CD4-positive, alpha-beta T cell (primary cell): ENCODE results near the gene PCED1B. TPM values are rescaled to one million over a fixed set of nuclear protein-coding genes. Genes with fewer than 3 reads are reported as not detected.

Experiments used
- ATAC-seq: fragments of 200-7000 bp; cut with Tn5 transposase; one replicate; pipeline ENCODE4 v1.10.0; 2022; ENCODE audit warnings: mild to moderate bottlenecking; ENCODE audit not compliant: poor library complexity
- CTCF ChIA-PET: fragments of 350-600 bp; sonication (Branson Sonifier 250); formaldehyde crosslinking; loops from one replicate; lab custom pipeline; 2021; ENCODE audit warnings: antibody characterized with exemption, inconsistent platforms; lab: Charles Lee
- POLR2A ChIA-PET: fragments of 350-600 bp; sonication (Branson Sonifier 250); formaldehyde crosslinking; loops from one replicate; lab custom pipeline; 2021; ENCODE audit warnings: antibody characterized with exemption, inconsistent platforms; lab: Charles Lee
- DNase-seq, 14 experiments: peaks; one replicate each; pipeline ENCODE4 v3.0.0-alpha.2; 2013 to 2020; ENCODE audit warnings: mixed read lengths in 2 of 14
- H3K27ac ChIP-seq, 2 donors: one replicate each; pipeline versions ENCODE4 v1.5.1 to v1.7.0; 2013; ENCODE audit warnings: low read length in 2 of 2, low read depth in 1 of 2, mild to moderate bottlenecking in 1 of 2
- H3K27me3 ChIP-seq, 2 experiments: 1 replicate in 1 of 2; 2 replicates in 1 of 2; pipeline versions ENCODE4 v1.6.1 to v1.7.0; 2013; ENCODE audit warnings: low read length in 2 of 2, control low read depth in 1 of 2, mild to moderate bottlenecking in 1 of 2, moderate library complexity in 1 of 2; ENCODE audit not compliant: insufficient read depth in 2 of 2, control insufficient read depth in 1 of 2
- H3K36me3 ChIP-seq: one replicate; pipeline ENCODE4 v1.6.1; 2013; ENCODE audit warnings: low read length, control low read depth; ENCODE audit not compliant: insufficient read depth
- H3K4me1 ChIP-seq: one replicate; pipeline ENCODE4 v1.6.1; 2013; ENCODE audit warnings: low read length, control low read depth; ENCODE audit not compliant: insufficient read depth
- H3K4me3 ChIP-seq: one replicate; pipeline ENCODE4 v1.5.1; 2013; ENCODE audit warnings: mild to moderate bottlenecking, low read length, moderate library complexity
- H3K9me3 ChIP-seq, 2 experiments: 1 replicate in 1 of 2; 2 replicates in 1 of 2; pipeline versions ENCODE4 v1.6.1 to v1.7.0; 2013; ENCODE audit warnings: low read length in 2 of 2, mild to moderate bottlenecking in 2 of 2, control low read depth in 1 of 2, moderate library complexity in 1 of 2; ENCODE audit not compliant: control insufficient read depth in 1 of 2, insufficient read depth in 1 of 2
- H3K27ac Mint-ChIP-seq: one replicate; pipeline ENCODE4 v1.8.0; 2020; ENCODE audit warnings: mixed read lengths
- H3K27me3 Mint-ChIP-seq: one replicate; pipeline ENCODE4 v1.8.0; 2021; ENCODE audit warnings: mixed read lengths
- H3K36me3 Mint-ChIP-seq: one replicate; pipeline ENCODE4 v1.8.0; 2021; ENCODE audit warnings: low read depth, mixed read lengths
- H3K4me1 Mint-ChIP-seq: one replicate; pipeline ENCODE4 v1.8.0; 2021; ENCODE audit warnings: low read depth, mixed read lengths
- H3K4me3 Mint-ChIP-seq: one replicate; pipeline ENCODE4 v1.8.0; 2020; ENCODE audit warnings: mild to moderate bottlenecking, mixed read lengths
- H3K9me3 Mint-ChIP-seq: one replicate; pipeline ENCODE4 v1.8.0; 2020; ENCODE audit warnings: mixed read lengths
- CTCF ChIP-seq: fragments of 200-600 bp; IDR thresholded peaks from one replicate; pipeline ENCODE4 v1.8.0; 2022; ENCODE audit warnings: antibody characterized with exemption, mild to moderate bottlenecking
- intact Hi-C, 2 experiments: fragments of 100-400 bp; cut with DNase I in 1 of 2; cut with micrococcal nuclease in 1 of 2; formaldehyde crosslinking; loops; one replicate each; pipeline versions ENCODE4 v1.15.1 to v1.9.0; 2023 to 2025; cut with DNase I, micrococcal nuclease
- total RNA-seq, 174 experiments: library from RNA in 2 of 174; stranded (reverse) in 2 of 174; gene quantifications; one replicate each; pipeline ENCODE4 v1.2.3 and lab custom pipeline; 2021 to 2026

PCED1B gene
- total RNA-seq, 2 experiments from 2014 or later = 18.7 to 20.0 TPM

DNA sequence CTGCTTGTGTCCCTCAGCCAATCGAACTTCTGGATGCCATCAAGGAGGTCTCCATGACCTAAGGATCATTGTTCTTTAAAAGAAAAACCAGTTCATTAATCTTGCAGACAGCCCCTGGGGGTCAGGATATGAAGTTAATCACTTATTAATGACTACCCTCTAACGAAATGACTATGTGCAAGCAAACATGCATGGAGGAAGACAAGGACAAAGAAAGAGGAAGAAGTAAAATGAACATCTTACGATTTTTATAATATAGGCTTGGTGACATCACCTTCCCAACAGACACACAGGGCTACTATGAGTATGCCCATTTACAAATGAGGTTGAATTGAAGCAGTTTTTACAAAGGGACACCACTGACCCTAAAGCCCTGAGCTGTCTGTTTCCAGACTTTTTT is 111.5 kb downstream of the PCED1B start:
- H3K36me3 Mint-ChIP-seq = peaks cover 39% of the 10 kb centered on the region
- DNase-seq (no peak), ATAC-seq (no peak)
- intact Hi-C loops = loop anchor here (5.0 kb wide), 2 partner anchors 109 to 159 kb away; no protein-coding TSS in a partner anchor
- no peak for TF ChIP-seq CTCF
- H3K27me3 Mint-ChIP-seq = no peaks in the 10 kb centered on the region
- no peak overlapping the region for H3K4me3 ChIP-seq
- peaks cover 93% of the 10 kb centered on the region for H3K4me1 Mint-ChIP-seq
- peak overlapping the region; percentile 87 for H3K27ac Mint-ChIP-seq
- peaks cover 30% of the 10 kb centered on the region for H3K36me3 ChIP-seq
- peak overlapping the region; percentile 14 to 71 for H3K27ac ChIP-seq
- H3K9me3 ChIP-seq = no peaks in the 10 kb centered on the region
- H3K4me3 Mint-ChIP-seq = peak overlapping the region; percentile 8
- H3K9me3 Mint-ChIP-seq = no peaks in the 10 kb centered on the region
- H3K4me1 ChIP-seq = peaks cover 63% of the 10 kb centered on the region
- ChIA-PET CTCF (interaction anchor here (1.1 kb wide), 1 partner anchor 207 kb away, joined by 4 read pairs; no protein-coding TSS in a partner anchor), POLR2A (interaction anchor here (1.1 to 3.7 kb wide), 2 partner anchors 16 to 147 kb away, joined by 3 to 44 read pairs; no protein-coding TSS in a partner anchor)
- H3K27me3 ChIP-seq = no peaks in the 10 kb centered on the region

GRCh38 chr12:47192051-47192450 is 112.6 kb downstream of the PCED1B start:
- no peaks in the 10 kb centered on the region for H3K9me3 Mint-ChIP-seq
- ATAC-seq = peak; percentile 65
- peak overlapping the region; percentile 24 for H3K4me3 ChIP-seq
- H3K27me3 Mint-ChIP-seq = no peaks in the 10 kb centered on the region
- H3K4me1 ChIP-seq = peaks cover 63% of the 10 kb centered on the region
- peak overlapping the region; percentile 29 to 71 for H3K27ac ChIP-seq
- peak overlapping the region; percentile 87 for H3K27ac Mint-ChIP-seq
- intact Hi-C loops = loop anchor here (2.0 to 5.0 kb wide), 3 partner anchors 15 to 160 kb away; no protein-coding TSS in a partner anchor
- H3K36me3 ChIP-seq = peaks cover 25% of the 10 kb centered on the region
- peaks cover 34% of the 10 kb centered on the region for H3K36me3 Mint-ChIP-seq
- DNase-seq = peak in 3 of 14 experiments; percentile 42 to 71 (median 43)
- H3K27me3 ChIP-seq = no peaks in the 10 kb centered on the region
- ChIA-PET POLR2A (interaction anchor here (0.6 to 3.8 kb wide), 19 partner anchors 10 to 922 kb away, joined by 3 to 61 read pairs (median 4); partner anchors contain the start of genes AMIGO2 and PCED1B), CTCF (interaction anchor here (0.6 to 1.8 kb wide), 4 partner anchors 73 to 920 kb away, joined by 3 to 4 read pairs (median 3); no protein-coding TSS in a partner anchor)
- TF ChIP-seq CTCF = no peak
- H3K9me3 ChIP-seq = no peaks in the 10 kb centered on the region
- H3K4me3 Mint-ChIP-seq = peak overlapping the region; percentile 82
- peaks cover 86% of the 10 kb centered on the region for H3K4me1 Mint-ChIP-seq

DNA sequence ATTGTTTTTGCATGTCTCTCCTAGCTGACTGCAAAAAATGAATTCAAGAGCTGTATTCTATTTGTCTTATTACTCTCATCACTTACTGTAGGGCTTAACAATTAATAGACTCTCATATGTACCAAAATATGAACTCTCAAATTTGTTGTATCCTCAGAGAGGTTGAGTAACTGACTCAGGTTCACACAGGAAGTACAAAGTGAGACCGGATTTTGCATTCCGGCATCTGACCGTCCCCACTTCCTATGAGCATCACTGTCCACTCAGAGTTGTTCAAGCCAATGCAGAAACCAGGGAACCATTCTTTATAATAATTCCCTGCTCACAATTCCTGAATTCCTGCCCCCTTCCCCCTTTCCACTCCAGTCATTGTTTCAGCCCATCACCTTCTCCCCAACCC is 113.6 kb downstream of the PCED1B start:
- Mint-ChIP-seq H3K9me3 (no peaks in the 10 kb centered on the region), H3K4me1 (peaks cover 84% of the 10 kb centered on the region), H3K27me3 (no peaks in the 10 kb centered on the region), H3K36me3 (peaks cover 29% of the 10 kb centered on the region), H3K4me3 (peak overlapping the region; percentile 76), H3K27ac (peak overlapping the region; percentile 87)
- peak overlapping the region; percentile 42 to 71 for H3K27ac ChIP-seq
- H3K9me3 ChIP-seq = no peaks in the 10 kb centered on the region
- no peaks in the 10 kb centered on the region for H3K27me3 ChIP-seq
- DNase-seq = peak in 4 of 14 experiments; percentile 38 to 65 (median 38)
- intact Hi-C loops = loop anchor here (2.0 to 5.0 kb wide), 3 partner anchors 14 to 161 kb away; no protein-coding TSS in a partner anchor
- no peak for ATAC-seq
- POLR2A ChIA-PET = interaction anchor here (0.6 to 3.8 kb wide), 19 partner anchors 9 to 1006 kb away, joined by 3 to 61 read pairs (median 5); partner anchors contain the start of genes AMIGO2 and PCED1B
- TF ChIP-seq CTCF = no peak
- H3K36me3 ChIP-seq = peaks cover 19% of the 10 kb centered on the region
- CTCF ChIA-PET = interaction anchor here (0.7 to 1.8 kb wide), 17 partner anchors 9 to 113 kb away, joined by 3 to 7 read pairs (median 4); partner anchors contain the start of genes AMIGO2 and PCED1B
- peak overlapping the region; percentile 4 for H3K4me3 ChIP-seq
- peaks cover 63% of the 10 kb centered on the region for H3K4me1 ChIP-seq
